Stimulated activated CD8-positive, alpha-beta memory T cell treated with anti-CD3 and anti-CD28 coated beads, Interleukin-7, amount 100 ng/mL, for 48 hours (primary cell): ENCODE data around the gene MC1R.
"Not testable (repeated sequence)": the region's sequence is repeated elsewhere in the genome, so short reads cannot be mapped to it uniquely, and the experiment has no call there.

Experiments
- DNase-seq, 2 donors: peaks; one replicate each; pipeline ENCODE4 v3.0.0-alpha.2; 2020; ENCODE audit warnings: low read depth in 1 of 2; ENCODE audit errors: extremely low read depth in 1 of 2

The MC1R gene

DNA sequence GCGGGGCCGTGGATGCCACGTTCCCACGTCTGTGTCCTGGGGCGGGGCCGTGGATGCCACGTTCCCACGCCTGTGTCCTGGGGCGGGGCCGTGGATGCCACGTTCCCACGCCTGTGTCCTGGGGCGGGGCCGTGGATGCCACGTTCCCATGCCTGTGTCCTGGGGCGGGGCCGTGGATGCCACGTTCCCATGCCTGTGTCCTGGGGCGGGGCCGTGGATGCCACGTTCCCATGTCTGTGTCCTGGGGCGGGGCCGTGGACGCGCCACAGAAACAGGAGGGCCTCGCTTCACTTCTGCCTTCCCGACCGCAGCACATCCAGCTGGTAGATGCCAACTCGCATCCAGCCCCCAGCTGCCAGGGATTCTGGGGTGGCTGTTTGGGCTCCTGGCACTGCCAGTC, 15.4 kb downstream of the MC1R start:
- DNase-seq, result not testable (repeated sequence)

DNA sequence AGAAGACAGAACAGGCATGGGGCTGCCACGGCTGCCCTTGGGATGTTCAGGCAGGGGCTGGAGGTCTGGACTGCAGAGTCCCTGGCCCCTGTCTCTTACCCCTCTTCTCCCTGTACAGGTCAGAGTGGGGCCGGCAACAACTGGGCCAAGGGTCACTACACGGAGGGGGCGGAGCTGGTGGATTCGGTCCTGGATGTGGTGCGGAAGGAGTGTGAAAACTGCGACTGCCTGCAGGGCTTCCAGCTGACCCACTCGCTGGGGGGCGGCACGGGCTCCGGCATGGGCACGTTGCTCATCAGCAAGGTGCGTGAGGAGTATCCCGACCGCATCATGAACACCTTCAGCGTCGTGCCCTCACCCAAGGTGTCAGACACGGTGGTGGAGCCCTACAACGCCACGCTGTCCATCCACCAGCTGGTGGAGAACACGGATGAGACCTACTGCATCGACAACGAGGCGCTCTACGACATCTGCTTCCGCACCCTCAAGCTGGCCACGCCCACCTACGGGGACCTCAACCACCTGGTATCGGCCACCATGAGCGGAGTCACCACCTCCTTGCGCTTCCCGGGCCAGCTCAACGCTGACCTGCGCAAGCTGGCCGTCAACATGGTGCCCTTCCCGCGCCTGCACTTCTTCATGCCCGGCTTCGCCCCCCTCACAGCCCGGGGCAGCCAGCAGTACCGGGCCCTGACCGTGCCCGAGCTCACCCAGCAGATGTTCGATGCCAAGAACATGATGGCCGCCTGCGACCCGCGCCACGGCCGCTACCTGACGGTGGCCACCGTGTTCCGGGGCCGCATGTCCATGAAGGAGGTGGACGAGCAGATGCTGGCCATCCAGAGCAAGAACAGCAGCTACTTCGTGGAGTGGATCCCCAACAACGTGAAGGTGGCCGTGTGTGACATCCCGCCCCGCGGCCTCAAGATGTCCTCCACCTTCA, 16.2 kb downstream of the MC1R start:
- DNase-seq, result no peak

DNA sequence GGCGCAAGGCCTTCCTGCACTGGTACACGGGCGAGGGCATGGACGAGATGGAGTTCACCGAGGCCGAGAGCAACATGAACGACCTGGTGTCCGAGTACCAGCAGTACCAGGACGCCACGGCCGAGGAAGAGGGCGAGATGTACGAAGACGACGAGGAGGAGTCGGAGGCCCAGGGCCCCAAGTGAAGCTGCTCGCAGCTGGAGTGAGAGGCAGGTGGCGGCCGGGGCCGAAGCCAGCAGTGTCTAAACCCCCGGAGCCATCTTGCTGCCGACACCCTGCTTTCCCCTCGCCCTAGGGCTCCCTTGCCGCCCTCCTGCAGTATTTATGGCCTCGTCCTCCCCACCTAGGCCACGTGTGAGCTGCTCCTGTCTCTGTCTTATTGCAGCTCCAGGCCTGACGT, 17.0 kb downstream of the MC1R start:
- DNase-seq, result not testable (repeated sequence)

DNA sequence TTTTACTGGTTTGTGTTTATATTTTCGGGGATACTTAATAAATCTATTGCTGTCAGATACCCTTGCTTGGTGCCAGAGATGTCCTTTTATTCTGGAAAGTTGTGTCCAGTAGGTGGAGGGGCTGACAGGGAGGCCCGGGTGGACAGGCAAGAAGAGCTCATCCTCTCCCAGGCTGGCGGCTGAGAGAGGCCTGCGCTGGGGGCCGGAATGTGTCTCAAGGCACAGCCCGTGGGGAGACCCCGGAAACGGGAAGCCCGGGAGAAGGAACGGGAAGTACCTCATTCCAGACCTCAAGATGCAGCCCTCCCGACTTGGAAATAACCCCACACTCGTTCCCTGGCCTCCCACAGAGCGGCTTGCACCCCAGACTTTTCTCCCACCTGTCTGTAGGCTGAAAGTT, 17.4 kb downstream of the MC1R start:
- no peak for DNase-seq

DNA sequence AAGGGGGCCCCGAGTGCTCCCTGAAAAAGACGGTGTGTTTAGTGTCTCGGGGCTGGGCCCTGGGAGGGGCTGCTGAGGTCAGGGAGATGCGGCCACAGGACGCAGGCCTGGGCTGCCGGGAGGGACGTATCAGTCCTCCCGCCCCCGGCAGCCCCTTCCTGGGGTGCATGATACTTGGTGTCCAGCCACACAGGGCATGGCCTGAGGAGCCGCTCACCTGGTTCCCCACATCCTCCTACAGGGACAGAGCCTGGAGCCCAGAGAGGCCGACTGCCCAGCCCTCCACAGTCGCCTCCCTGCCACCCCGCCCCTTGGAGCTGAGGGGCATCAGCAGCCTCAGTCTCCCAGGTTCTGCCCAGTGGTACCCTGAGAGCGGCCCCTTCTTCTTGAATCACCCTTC, 17.8 kb downstream of the MC1R start:
- no peak for DNase-seq

DNA sequence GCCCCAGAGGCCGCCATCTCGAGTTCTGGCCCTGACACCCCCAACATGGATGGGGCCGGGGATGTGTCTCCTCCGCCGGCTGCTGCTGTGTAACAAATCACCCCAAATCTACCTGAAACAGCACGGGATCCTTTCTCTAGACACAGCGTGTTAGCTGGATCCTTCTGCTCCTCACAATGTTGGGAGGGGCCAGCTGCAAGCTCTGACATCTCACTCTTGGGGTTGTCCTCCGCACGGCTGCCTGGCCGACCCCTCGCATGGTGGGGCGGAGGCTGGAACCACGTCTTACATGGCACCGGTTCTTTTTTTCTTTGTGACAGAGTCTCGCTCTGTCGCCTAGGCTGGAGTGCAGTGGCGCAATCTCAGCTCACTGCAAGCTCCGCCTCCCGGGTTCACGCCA, 18.3 kb downstream of the MC1R start:
- no peak for DNase-seq

DNA sequence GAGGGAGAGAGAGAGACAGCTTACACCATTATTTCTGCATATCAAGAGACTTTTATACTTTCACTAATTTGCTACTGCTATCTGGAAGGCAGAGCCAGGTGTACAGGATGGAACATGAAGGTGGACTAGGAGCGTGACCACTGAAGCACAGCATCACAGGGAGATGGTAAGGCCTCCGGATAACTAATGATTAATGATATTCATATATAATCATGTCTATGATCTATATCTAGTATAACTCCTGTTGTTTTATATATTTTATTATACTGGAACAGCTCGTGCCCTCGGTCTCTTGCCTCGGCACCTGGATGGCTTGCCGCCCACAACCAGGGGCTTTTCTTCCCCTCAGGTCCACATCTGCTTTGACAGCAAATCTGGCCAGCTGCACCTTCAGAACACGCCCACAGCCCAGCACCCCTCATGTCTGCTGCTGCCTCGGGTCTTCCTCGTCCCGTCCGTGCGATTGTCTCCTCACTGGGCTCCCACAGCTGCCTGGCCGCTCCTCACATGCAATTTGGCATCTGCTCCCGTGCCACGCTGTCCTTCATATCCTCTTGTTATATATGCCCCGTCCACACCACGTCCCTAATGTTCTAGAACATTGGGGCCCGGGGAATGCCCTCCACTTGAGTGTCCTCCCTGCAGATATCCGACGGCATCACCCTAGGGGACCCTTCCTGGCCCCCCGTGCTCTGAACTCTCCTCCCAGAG, 19.7 kb downstream of the MC1R start:
- no peak for DNase-seq

DNA sequence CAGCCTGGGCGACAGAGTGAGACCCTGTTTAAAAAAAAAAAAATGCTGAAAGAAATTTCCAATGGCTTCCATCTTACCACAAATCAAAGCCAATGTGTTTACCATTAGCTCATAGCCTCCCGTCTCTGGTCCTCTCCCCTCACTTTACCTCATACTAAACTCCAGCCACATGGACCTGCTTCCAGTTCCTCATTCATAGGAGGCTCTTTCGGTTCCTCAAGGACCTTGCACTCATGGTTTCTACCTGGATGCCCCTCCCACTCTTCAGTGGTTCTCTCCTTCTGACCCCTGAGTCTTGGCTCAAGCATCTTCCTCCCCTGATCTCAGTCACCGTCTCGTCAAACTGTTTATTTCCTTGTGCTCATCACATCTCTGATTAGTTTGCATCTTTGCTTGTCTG, 26.1 kb downstream of the MC1R start:
- DNase-seq, result no peak

DNA sequence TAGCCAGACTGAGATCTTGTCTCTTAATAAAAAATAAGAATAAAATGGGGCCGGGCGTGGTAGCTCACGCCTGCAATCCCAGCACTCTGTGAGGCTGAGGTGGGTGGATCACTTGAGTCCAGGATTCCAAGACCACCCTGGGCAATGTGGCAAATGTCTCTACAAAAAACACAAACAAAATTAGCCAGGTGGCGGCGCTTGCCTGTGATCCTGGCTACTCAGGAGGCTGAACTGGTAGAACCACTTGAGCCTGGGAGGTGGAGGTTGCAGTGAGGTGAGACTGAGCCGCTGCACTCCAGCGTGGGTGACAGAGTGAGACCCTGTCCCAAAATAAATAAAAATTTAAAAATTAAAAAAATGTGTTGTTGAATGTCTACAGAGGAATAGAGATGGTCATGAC, 27.0 kb downstream of the MC1R start:
- DNase-seq, result no peak

DNA sequence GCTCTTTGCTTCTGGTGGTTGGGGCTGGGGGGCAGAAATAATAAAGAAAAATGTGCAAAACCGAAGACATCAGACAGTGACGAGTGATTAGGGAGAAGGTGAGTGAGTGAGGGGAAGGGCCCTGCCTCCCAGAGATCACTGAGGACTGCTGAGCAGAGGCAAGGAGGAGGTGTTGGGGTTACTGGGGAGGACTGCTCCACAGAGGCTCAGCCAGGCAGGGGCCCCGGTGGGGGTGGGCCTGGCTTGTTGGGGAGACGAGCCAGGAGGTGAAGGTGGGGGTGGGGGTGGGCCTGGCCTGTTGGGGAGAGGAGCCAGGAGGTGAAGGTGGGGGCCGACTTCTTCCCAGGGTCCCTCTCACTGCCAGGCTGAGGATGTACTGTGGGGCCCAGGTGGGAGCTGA, 27.9 kb downstream of the MC1R start:
- DNase-seq, result no peak

DNA sequence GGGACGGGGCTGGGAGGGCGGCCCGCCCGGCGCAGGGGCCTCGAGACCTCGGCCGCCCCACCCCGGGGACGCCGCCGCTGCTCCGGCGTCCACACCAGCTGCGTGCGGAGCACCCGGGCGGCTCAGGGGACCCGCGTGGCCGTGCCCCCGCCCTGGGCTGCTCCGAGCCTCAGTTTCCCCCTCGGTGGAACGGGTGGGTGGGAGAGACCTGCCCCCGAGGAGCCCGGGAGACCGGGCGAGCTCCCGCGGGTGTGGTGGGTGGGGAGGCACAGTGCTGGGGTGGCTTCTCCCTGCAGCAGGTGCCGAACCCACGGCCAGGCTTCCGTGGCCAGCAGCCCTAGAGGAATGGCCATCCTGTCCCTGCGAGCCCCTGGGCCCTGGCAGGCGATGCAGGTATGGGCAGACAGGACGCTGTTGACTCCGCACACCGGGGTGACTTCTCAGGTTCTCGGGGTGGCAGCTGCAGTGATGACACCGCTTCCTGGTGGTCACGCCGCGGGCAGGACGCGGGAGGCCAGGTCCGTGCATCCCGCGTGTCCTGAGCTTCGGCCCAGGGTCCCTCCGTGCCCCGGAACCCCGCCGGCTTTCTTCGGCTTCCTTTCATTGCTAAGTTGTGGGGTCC, 30.6 kb downstream of the MC1R start:
- DNase-seq, result no peak

DNA sequence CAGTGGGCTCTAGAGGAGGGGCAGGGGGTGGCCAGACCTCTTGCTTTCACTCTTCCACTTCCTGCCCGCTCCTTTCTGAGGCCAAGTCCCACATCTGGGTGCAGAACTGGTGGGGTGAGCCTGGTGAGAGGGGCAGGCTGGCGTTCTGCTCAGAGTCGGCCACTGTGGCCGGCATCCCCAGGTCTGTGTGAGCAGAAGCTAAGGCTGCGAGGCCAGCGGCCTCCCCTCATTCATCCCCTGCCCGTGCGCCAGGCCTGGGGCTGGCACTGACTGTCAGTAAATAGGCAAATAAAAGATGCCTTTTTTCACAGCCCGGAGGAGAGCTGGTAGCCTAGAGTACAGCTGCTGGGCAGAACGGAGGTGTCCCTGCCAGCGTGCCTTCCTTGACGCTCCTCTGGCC, 31.1 kb downstream of the MC1R start:
- DNase-seq, result no peak

DNA sequence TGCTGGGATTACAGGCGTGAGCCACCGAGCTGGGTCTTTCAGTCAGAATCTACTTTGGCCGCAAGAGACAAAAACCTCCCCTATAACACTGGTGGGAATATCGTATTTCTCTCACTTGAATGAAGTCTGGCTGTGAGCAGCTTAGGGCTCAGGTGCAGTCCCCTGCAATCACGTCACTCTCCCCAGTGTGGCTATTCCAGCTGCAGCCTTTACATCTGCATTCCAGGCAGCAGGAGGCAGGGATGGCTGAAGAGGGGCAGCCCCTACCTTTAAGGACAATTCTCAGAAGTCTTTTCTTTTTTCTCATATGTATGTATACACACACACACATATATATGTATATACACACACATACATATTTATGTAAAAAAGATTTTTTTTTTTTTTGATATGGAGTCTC, 32.8 kb downstream of the MC1R start:
- no peak for DNase-seq

DNA sequence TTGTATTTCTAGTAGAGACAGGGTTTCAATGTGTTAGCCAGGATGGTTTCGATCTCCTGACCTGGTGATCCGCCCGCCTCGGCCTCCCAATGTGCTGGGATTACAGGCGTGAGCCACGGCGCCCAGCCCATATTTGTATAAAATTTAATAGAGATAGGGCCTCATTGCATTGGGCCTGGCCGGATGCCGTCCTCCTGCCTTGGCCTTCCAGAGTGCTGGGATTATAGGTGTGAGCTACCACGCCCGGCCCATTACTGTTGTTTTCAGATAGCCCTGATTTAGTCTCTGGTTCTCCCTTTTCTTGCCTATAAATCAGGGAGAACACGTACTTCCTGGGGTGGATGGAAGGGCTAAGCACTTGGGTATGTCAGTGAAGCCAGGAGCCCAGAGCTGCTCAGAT, 33.4 kb downstream of the MC1R start:
- no peak for DNase-seq

DNA sequence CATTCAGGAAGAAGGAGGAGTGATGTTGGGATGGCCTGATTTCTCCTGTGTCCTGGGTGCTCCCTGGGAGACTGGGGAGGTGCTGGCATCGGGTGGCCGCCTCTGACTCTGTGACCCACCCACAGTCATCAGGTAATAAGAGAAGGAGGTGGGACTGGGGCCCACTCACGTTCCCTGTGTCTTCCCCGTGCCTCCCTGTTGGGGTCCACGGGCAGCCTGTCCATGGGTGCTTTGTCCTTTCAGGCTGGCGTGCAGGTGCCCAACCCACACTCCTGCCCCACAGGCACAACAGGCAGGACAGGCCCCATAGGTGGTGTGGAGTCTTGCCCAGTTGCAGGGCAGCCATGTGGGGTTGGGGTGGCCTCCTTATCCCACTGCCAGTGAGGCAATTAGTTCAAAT, 33.9 kb downstream of the MC1R start:
- no peak for DNase-seq

DNA sequence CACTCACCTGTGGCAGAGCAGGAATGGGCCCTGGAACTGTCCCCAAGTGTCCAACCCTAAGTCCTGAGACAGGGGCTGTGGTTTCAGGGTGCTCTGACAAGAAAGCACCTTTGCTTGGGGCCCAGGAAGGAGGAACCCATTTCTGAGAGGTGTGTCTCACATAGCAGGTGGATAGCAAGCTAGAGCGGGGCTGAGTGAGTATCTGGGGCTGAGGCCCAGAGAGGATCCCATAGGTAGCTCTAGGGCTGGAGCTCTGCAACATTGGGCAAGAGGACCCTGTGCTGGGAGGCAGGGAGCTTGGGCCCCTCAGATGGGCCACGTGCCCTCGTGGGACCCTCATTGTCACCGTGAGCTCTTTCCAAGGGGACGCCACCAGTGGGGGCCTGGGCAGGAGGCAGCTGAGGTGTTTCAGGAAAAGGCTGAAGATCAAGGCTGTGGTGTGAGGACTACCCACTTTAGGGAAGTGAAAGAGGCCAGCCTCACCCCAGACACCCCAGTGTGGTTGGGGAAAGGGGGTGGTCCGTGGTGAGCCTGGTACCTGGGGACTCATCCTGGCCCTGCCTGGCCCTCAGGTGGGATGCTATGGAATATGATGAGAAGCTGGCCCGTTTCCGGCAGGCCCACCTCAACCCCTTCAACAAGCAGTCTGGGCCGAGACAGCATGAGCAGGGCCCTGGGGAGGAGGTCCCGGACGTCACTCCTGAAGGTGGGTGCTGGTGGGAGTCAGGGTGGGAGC, 35.2 kb downstream of the MC1R start:
- no peak for DNase-seq

DNA sequence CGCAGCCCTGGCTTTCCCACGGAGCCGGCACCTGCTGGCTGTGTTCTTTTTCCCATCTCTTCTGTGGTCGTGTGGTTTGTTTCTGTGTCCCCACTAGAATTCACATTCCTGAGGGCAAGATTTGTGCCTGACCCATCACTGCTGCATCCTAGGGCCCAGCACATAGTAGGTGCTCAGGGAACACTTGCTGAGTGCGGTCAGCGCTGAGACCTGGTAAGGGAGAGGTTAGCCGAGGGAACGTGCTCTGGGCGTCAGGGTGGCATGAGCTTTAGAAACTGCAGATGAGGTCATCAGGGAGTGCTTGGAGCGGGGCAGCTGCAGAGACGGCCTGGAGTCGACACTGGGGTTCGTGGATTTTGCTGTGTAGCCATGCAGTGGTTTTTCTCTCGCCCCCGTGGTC, 35.8 kb downstream of the MC1R start:
- no peak for DNase-seq

DNA sequence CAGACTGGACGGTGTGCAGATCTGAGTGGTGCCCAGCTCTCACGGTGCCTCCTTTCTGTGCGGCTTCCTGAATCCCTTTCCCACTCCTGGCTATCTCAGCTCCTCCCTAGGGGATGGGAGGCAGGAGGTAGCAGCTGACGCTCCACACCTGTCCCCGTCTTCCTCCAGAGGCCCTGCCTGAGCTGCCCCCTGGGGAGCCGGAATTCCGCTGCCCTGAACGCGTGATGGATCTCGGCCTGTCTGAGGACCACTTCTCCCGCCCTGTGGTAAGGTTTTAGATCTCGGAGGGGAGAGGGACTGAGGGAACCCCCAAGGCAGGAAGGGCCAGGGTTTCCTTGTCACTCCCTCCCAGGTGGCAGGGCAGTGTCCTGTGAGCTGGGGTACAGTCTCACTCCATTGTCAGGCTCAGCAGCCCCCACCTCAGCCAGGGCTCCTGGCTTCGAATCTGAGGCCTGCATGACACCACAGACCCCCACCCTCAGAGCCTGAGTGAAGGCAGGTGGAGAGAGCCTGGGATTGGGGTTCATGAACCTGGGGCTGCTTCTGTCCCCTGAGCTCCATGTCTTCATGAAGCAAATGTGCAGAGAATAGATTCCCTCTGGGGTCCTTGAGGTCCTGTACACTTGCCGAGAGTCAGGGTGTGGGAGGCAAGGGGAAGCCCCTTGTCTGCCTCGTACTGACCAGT, 36.5 kb downstream of the MC1R start:
- DNase-seq, result no peak

DNA sequence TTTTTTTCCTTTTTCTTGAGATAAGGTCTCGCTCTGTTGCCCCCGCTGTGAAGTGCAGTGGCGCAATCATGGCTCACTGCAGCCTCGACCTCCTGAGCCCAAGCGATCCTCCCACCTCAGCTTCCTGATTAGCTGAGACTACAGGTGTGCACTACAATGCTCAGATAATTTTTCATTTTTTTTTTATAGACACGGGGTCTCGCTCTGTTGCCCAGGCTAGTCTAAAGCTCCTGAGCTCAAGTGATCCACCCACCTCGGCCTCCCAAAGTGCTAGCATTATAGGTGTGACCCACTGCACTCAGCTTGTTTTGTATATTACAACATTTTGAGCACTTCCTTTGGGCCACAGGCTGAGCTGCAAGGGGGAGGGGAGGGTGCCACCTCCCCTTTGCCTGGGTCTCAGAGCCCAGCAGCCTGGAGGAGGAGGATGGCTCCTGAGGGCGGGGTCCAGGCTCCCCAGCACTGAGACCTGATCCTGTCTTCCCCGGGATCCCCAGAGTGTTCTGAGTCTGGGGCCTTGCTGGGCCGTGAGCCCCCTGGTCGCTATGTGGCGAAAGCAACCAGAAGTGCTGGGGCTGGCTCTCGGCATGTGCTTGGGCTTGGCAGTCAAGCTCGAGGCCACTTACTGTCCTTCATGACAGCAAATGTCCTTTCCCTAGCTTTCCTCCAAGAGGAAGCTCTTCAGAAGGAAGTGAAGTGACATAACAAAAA, 38.0 kb downstream of the MC1R start:
- no peak for DNase-seq

DNA sequence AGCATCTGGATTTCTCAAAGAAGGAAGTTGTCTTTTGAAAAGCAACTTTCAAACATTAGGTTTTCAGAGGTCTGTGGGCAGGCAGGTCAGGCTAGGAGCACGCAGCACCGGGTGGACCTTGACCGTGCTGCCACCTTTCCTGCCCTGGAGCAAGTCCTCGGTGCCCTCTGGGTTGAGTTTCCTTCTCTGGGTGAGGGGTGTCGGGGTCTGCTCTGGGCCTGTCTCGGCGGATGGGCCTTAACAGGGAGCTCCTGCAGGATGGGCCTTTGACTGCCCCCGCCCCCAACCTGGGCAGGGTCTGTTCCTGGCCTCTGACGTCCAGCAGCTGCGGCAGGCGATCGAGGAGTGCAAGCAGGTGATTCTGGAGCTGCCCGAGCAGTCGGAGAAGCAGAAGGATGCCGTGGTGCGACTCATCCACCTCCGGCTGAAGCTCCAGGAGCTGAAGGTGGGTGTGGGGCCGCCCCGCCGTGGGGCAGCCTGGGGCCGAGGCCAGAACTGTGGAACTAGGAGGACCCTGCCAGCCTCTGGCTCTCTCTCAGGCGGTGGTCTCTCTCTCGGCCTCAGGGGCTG, 38.6 kb downstream of the MC1R start:
- no peak for DNase-seq
